ENCODE measurements around the gene GCA. TPM values are rescaled to one million over a fixed set of nuclear protein-coding genes. Genes with fewer than 3 reads are reported as not detected.

Gene GCA
- total RNA-seq, 1 experiment from 2014 or later, result 23.1 TPM

DNA sequence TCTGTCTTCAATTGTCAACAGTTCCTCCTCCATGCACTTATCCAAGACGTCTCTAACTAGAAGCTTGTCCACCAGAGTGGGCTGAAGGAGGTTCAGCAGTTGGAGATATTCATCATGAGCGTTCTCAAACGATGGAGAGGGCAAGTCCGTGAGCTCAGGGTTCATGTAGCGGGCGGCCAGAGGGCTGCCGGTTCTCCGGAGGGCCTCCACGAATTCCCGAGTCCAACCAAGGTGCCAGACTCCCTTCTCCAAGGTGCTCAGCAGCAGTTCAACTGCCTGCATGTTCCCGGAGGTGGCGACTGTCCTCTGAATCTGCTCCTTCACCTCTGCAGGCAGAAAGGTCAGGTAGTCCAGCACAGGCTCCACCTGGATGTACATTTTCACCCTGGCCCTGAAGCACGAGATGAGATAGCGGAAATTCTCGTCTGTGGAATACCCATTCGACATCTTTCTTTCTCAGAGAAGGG, 26.0 kb upstream of the GCA start:
- peak; percentile 21 for DNase-seq

DNA sequence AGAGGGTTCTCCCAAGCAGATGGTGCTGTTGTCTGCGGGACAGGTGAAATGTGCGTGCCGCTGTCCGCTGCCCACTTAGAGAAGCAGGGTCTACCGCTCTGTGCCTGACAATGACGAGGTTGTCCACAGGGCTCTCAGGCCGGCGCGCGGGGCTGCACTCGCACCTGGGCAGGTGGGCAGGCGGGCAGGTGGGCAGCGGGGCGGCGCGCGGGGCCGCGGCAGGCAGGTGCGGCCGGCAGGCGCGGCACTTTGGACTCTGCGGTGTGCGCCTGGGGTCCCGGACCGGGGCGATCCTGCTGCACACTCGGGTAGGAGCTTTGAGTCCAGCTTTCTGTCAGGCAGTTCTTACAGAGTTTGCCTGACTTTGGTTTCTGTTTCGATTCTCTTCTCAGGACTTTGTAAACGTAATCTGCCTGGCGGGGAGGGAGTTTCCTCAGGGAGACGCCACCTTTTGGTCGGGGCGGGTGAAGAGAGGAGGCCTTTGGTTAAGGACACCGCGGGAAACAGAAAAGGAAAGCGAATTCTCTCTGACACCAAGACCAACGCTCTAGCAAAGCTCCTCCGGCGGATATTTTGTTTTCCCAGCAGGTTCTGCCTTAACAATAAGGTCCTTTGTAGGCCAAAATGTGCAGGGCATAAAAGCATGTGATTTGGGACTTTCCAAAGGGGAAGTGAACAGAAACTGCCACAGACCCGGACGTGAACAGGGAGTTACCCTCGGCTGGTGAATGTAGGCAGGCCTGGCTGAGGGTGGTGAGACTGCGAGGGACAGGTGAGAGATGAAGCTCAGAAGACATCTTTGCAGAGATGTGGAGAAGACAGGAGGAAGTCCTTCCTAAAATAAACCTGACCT, 25.4 kb upstream of the GCA start, which contains the start of gene IFIH1:
TSS of gene IFIH1 (minus strand) at position 357 of the 853 bp plus-strand sequence. CDS start 377 bp downstream, outside the sequence.
- peak within 1 kb of the TSS; percentile 54 for H3K4me3 ChIP-seq (ENCODE audit: insufficient read depth, low read depth, low read length)
- peak; percentile 73 for DNase-seq
- no peaks in the 10 kb centered on the region for H3K36me3 ChIP-seq (replicated peaks; ENCODE audit: control insufficient read depth, insufficient read depth, low read length)
- H3K27me3 ChIP-seq (ENCODE audit: control insufficient read depth, insufficient read depth, low read length), result peaks cover 19% of the 10 kb centered on the region

More for the DNA sequence above, 26.0 kb upstream of the GCA start:
- H3K4me3 ChIP-seq (ENCODE audit: insufficient read depth, low read depth, low read length), result peak overlapping the region; percentile 54
- H3K36me3 ChIP-seq (replicated peaks; ENCODE audit: control insufficient read depth, insufficient read depth, low read length), result no peaks in the 10 kb centered on the region
- H3K27me3 ChIP-seq (ENCODE audit: control insufficient read depth, insufficient read depth, low read length), result peaks cover 19% of the 10 kb centered on the region

DNA sequence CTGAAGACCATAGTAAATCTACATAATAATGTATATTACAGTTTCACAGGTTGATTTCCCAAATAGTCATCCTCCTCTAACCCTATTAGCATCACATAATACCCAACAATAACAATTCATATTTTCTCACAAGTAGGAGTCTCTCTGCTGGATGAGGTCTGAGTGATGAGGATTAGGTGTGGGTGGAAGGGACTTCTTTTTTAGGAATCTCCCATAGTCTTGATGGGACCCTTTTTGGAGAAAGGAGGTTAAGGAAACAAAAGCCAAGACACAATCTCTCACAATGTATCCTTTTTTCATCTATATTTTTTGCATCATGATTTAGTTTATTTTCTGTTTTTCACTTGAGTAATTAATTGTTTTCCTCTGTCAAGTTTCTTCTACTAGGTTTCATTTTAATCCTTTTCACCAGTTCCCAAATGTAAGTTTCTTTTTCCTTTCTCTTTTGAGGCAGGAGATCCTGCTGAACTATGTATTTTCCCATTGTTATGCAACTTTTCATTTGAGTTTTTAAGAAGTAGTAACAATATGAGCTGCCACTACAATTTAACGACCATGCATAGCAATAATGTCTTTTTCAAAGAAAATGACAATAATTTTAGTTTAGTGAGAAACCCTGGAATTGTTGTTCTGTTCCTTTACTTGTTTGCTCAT, 22.9 kb upstream of the GCA start:
- no peak for DNase-seq
- no peaks in the 10 kb centered on the region for H3K36me3 ChIP-seq (replicated peaks; ENCODE audit: control insufficient read depth, insufficient read depth, low read length)
- peaks cover 19% of the 10 kb centered on the region for H3K27me3 ChIP-seq (ENCODE audit: control insufficient read depth, insufficient read depth, low read length)
- H3K4me3 ChIP-seq (ENCODE audit: insufficient read depth, low read depth, low read length), result no peak overlapping the region

DNA sequence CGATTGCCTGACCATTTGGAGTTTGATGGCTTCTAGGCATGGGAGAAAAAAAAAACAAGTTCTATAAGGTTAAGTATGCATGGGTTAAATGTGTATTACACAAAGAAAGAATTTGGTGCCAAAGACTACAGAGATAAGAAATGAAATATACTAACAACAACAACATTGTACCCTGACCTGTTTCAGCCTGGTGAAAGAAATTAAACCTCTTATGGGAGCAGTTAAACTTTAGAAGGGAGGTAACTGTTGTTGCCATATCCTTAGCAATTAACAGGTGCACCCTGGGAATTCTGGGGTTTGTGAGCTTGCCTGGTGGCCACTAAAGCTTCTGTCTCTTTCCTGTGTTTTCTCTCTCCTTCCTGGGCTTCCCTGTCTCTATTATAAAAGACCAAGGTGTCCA, 19.0 kb upstream of the GCA start:
- DNase-seq, result no peak
- Histone ChIP-seq H3K36me3 (replicated peaks; ENCODE audit: control insufficient read depth, insufficient read depth, low read length) (no peaks in the 10 kb centered on the region), H3K4me3 (ENCODE audit: insufficient read depth, low read depth, low read length) (no peak overlapping the region), H3K27me3 (ENCODE audit: control insufficient read depth, insufficient read depth, low read length) (no peaks in the 10 kb centered on the region; the same call in 1 of the 2 replicates)

DNA sequence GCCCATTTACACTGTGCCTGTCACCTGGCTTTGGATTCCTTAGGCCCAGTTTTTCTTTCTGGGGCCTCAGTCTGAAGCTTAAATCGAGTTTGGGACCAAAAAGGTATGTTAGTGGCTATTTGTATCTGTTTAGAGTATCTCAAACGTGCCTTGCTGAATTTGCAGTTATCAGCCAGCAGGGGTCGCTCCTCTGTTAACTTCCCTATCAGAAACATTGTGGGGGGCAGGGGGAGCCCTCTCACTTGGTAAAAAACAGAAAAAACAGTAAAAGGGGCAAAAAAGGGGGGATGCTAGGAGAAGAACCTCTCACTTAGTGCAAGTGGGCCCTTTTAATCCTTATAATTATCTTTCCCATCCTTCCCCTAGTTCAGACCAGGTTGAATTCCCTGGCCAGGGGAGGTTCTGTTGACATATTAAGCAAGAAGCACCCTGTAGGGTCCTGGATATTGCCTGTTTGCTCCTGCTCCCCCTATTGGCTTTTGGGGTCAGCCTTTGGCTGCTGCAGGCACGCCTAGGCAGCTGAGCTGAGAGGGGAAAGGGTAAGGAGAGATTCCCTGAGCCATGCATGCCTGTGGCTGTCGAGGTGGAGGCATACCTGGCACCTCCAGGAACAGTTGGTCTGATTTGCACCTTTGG, 16.7 kb upstream of the GCA start:
- Histone ChIP-seq H3K27me3 (ENCODE audit: control insufficient read depth, insufficient read depth, low read length) (no peaks in the 10 kb centered on the region), H3K4me3 (ENCODE audit: insufficient read depth, low read depth, low read length) (no peak overlapping the region), H3K36me3 (replicated peaks; ENCODE audit: control insufficient read depth, insufficient read depth, low read length) (no peaks in the 10 kb centered on the region)
- DNase-seq, result peak; percentile 25

DNA sequence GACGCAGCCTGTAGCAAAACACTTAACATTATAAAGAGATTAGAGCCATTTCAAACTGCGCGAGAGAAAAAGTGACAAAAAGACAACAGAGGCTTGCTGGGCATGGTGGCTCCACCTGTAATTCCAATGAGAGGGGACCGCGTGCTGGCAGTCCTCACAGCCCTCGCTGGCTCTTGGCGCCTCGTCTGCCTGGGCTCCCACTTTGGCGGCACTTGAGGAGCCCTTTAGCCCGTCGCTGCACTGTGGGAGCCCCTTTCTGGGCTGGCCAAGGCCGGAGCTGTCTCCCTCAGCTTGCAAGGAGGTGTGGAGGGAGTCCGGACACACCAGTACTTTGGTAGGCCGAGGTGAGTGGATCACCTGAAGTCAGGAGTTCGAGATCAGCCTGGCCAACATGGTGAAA, 16.1 kb upstream of the GCA start:
- DNase-seq, result no peak
- no peaks in the 10 kb centered on the region for H3K36me3 ChIP-seq (replicated peaks; ENCODE audit: control insufficient read depth, insufficient read depth, low read length)
- no peaks in the 10 kb centered on the region for H3K27me3 ChIP-seq (ENCODE audit: control insufficient read depth, insufficient read depth, low read length)
- no peak overlapping the region for H3K4me3 ChIP-seq (ENCODE audit: insufficient read depth, low read depth, low read length)

DNA sequence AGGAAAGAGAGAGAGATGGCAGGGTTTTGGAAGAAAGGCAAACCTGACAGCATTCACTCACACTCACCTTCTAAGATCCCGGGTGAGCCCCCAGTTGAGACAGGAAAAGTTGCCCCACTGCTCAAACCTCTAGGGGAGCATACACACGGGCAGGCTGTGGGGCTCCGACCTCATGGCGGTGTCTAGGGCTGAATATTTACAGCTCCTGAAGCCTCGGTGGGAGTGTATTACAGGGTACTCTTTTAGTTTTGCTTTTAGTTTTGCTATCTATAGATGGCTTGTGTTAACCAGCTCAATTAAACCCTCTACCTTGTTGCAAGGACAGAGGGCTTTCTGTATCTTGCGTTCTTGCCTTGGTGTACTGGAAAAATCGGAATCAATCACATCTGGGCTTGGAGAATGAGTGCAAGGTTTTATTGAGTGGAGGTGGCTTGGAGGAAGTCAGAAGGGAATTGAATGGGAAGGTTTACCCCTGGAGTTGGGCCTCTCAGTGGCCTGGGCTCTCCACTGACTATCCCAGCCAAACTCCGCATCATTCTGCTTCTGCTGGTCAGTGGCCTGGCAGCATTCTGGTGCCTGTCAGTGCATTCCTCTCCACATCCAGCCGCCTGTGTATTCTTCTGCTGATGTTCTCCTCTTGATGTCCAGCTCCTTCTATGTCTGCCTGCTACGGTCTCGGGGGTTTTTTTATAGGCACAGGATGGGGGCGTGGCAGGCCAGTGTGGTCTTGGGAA, 15.3 kb upstream of the GCA start:
- Histone ChIP-seq H3K36me3 (replicated peaks; ENCODE audit: control insufficient read depth, insufficient read depth, low read length) (no peaks in the 10 kb centered on the region), H3K27me3 (ENCODE audit: control insufficient read depth, insufficient read depth, low read length) (no peaks in the 10 kb centered on the region), H3K4me3 (ENCODE audit: insufficient read depth, low read depth, low read length) (no peak overlapping the region)
- no peak for DNase-seq

DNA sequence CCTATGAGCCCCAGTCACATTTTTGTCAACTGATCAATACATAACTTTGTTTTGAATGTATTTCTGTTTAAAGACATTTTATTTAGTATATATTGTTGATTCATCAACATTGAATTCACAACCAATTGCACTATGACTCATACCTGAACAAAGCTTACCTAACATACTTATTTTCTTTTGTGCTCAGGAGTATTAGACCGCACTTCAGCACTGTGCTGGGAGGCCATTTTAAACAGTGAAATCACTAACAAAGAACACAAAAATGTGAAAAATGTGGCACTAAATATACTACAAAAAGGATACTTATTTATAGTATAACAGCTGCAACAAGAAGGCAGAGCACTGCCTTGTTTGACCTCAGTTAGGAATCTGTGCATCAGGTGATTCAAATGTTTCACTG, 13.1 kb upstream of the GCA start:
- DNase-seq, result no peak
- Histone ChIP-seq H3K36me3 (replicated peaks; ENCODE audit: control insufficient read depth, insufficient read depth, low read length) (no peaks in the 10 kb centered on the region), H3K27me3 (ENCODE audit: control insufficient read depth, insufficient read depth, low read length) (no peaks in the 10 kb centered on the region), H3K4me3 (ENCODE audit: insufficient read depth, low read depth, low read length) (no peak overlapping the region)

DNA sequence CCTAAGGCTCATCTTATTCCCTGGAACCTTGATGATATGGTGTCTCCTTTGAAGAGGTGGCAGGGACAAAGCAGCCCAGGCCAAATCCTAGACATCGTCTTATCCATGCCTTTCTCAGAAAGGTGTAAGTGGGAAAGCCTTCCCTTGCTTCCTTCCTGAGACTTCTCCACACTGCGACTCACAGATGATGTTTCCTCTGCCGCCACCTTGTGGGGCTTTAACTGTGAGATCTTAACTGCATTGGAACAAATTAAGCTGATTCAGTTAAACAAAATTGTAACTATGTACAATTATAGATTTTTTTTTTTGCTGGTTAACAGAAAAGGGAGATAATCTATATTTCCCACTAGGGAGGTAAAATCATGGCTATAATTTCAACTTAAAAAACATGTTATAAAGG, 10.0 kb upstream of the GCA start:
- Histone ChIP-seq H3K36me3 (replicated peaks; ENCODE audit: control insufficient read depth, insufficient read depth, low read length) (no peaks in the 10 kb centered on the region), H3K27me3 (ENCODE audit: control insufficient read depth, insufficient read depth, low read length) (no peaks in the 10 kb centered on the region), H3K4me3 (ENCODE audit: insufficient read depth, low read depth, low read length) (no peak overlapping the region)
- peak; percentile 24 for DNase-seq

DNA sequence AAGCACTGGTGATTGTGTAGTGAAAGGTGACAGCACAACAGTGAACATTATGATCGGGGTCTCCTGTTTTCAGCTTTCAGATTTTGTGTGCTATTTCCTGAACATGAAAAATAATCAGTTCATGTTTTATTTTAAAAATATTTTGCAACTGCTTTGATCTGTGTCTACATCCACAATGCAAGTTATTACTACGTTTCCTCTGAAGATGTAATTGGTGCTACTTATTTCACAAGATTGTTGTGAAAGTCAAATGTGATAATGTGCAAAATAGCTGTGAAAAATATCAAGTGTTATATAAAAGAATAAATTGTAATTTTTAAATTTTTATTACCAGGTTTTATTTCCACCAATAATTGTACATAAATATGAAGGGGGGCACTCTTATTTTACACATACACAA, 6.1 kb upstream of the GCA start:
- H3K4me3 ChIP-seq (ENCODE audit: insufficient read depth, low read depth, low read length), result no peak overlapping the region
- no peaks in the 10 kb centered on the region for H3K36me3 ChIP-seq (replicated peaks; ENCODE audit: control insufficient read depth, insufficient read depth, low read length)
- no peak for DNase-seq
- H3K27me3 ChIP-seq (ENCODE audit: control insufficient read depth, insufficient read depth, low read length), result no peaks in the 10 kb centered on the region; the same call in 1 of the 2 replicates

DNA sequence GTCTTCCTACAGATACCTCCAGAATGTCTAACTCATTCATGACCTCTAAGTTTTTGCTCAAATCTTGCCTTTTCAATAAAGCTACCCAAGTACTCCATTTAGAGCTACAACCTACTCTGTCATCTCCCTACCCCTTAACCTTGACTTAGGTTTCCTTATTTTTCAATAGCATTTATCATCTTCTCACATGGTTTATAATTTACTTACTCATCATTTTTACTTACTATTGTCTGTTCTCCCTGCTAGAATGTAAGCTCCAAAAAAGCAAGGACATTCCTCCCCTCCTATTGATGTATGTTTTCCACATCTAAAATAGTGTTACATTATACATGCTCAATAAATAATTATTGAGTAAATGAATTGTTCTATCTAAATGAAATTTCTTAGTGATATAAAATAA, 3.1 kb upstream of the GCA start:
- Histone ChIP-seq H3K36me3 (replicated peaks; ENCODE audit: control insufficient read depth, insufficient read depth, low read length) (no peaks in the 10 kb centered on the region), H3K4me3 (ENCODE audit: insufficient read depth, low read depth, low read length) (no peak overlapping the region), H3K27me3 (ENCODE audit: control insufficient read depth, insufficient read depth, low read length) (no peaks in the 10 kb centered on the region; the same call in 1 of the 2 replicates)
- DNase-seq, result no peak

DNA sequence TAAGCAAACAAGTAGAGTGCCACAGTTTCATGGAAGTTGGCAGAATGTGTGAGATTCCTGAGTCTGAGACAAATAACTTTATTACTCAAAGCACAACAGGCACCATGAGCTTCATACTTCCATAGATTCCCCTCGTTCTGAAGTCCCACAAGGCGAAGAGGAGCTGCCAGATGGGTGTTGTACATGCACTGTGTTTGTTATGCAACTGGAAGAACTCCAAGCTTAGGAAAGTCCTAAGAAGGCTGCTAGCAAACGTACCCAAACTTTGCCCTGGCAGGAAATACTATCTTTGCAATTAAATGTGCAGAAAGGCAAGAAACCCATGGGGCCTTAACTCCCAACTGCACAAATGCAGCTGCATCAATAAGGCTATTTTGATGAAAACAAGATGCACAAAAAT, 1.6 kb upstream of the GCA start:
- no peaks in the 10 kb centered on the region for H3K36me3 ChIP-seq (replicated peaks; ENCODE audit: control insufficient read depth, insufficient read depth, low read length)
- H3K27me3 ChIP-seq (ENCODE audit: control insufficient read depth, insufficient read depth, low read length), result no peaks in the 10 kb centered on the region; the same call in 1 of the 2 replicates
- H3K4me3 ChIP-seq (ENCODE audit: insufficient read depth, low read depth, low read length), result no peak overlapping the region
- DNase-seq, result no peak

DNA sequence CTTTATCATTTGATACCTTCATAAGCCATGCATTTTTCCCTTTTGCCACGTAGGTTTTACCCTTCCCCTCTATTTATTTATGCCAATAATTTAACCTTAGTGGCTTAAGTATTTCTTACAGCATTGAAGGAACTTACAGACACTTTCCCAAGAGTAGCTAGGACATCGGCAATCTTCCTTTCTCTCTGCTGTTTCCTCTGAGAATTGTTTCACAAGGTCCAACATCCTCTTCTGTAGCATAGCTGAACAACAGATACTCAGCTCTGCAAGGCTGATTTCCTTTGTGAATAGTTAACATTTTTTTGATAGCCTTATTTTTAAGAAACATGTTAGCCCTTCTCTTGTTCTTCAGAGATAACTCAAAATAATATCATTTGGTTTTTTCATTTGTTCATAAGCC, 1.1 kb upstream of the GCA start:
- Histone ChIP-seq H3K4me3 (ENCODE audit: insufficient read depth, low read depth, low read length) (no peak overlapping the region), H3K27me3 (ENCODE audit: control insufficient read depth, insufficient read depth, low read length) (no peaks in the 10 kb centered on the region; the same call in 1 of the 2 replicates), H3K36me3 (replicated peaks; ENCODE audit: control insufficient read depth, insufficient read depth, low read length) (no peaks in the 10 kb centered on the region)
- no peak for DNase-seq

DNA sequence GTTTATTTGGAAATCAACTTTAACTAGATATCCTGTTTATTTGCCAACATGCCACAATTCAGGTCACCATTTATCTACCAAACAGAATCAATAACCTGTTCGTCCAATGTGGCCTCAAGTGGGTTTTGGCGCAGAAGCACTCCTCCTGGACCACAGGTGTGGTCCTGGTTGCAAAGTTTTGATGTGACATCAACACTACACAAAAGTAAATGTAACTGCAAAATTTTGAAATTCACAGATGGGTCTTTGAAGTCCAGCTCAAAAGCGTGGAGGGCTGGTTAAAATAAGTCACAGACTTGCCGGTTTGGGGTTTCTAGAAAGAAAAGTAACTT, 474 bp upstream of the GCA start:
- H3K27me3 ChIP-seq (ENCODE audit: control insufficient read depth, insufficient read depth, low read length), result no peaks in the 10 kb centered on the region; the same call in 1 of the 2 replicates
- no peak for DNase-seq
- peak overlapping the region; percentile 23; the same call in 1 of the 2 replicates for H3K4me3 ChIP-seq (ENCODE audit: insufficient read depth, low read depth, low read length)
- no peaks in the 10 kb centered on the region for H3K36me3 ChIP-seq (replicated peaks; ENCODE audit: control insufficient read depth, insufficient read depth, low read length)
